HG03558 (cell line): ENCODE data around the gene SKIC2.

Source experiments
- ATAC-seq: cut with Tn5 transposase; IDR thresholded peaks from one replicate; pipeline ENCODE4 v1.9.1; 2021; ENCODE audit warnings: moderate number of reproducible peaks; ENCODE audit not compliant: unreplicated experiment; ENCODE audit errors: extremely low read depth

Gene SKIC2

DNA sequence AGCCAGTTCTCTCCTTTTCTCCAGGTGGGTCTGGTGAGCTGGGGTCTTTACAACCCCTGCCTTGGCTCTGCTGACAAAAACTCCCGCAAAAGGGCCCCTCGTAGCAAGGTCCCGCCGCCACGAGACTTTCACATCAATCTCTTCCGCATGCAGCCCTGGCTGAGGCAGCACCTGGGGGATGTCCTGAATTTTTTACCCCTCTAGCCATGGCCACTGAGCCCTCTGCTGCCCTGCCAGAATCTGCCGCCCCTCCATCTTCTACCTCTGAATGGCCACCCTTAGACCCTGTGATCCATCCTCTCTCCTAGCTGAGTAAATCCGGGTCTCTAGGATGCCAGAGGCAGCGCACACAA is 13.8 kb upstream of the SKIC2 start:
- no peak for ATAC-seq

DNA sequence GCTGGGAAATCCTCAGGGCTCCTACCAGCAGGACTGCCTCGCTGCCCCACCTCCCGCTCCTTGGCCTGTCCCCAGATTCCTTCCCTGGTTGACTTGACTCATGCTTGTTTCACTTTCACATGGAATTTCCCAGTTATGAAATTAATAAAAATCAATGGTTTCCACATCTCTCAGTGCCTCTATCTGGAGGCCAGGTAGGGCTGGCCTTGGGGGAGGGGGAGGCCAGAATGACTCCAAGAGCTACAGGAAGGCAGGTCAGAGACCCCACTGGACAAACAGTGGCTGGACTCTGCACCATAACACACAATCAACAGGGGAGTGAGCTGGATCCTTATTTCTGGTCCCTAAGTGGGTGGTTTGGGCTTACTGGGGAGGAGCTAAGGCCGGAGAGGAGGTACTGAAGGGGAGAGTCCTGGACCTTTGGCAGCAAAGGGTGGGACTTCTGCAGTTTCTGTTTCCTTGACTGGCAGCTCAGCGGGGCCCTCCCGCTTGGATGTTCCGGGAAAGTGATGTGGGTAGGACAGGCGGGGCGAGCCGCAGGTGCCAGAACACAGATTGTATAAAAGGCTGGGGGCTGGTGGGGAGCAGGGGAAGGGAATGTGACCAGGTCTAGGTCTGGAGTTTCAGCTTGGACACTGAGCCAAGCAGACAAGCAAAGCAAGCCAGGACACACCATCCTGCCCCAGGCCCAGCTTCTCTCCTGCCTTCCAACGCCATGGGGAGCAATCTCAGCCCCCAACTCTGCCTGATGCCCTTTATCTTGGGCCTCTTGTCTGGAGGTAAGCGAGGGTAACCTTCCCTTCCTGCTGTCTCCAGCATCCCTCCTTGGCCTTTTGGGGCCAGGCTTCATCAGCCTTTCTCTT is 13.2 kb upstream of the SKIC2 start, which contains the start of gene CFB:
CFB (plus strand) TSS at position 589 of the 863 bp plus-strand sequence; CDS start at position 716, 127 bp downstream.
- ATAC-seq: no peak

- ATAC-seq: no peak
Measured at GRCh38 chr6:31946370-31946885, 12.5 kb upstream of the SKIC2 start.

- no peak for ATAC-seq
Measured at GRCh38 chr6:31947070-31947675, 11.8 kb upstream of the SKIC2 start.

GRCh38 chr6:31947864-31948263 is 11.1 kb upstream of the SKIC2 start:
- ATAC-seq: no peak

DNA sequence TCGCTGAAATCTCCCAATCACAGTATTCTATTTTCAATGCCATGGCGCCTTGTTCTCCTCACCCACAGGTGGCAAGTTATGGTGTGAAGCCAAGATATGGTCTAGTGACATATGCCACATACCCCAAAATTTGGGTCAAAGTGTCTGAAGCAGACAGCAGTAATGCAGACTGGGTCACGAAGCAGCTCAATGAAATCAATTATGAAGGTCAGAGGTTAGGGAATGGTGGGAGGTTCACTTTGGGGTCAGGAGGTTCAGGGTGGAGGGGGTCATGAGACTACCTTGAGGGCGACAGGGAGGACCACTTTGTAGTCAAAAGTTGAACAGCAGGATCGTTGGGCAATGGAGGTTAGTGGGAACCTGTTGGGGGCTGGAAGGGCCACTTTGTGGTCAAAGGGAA is 10.7 kb upstream of the SKIC2 start:
- no peak for ATAC-seq

DNA sequence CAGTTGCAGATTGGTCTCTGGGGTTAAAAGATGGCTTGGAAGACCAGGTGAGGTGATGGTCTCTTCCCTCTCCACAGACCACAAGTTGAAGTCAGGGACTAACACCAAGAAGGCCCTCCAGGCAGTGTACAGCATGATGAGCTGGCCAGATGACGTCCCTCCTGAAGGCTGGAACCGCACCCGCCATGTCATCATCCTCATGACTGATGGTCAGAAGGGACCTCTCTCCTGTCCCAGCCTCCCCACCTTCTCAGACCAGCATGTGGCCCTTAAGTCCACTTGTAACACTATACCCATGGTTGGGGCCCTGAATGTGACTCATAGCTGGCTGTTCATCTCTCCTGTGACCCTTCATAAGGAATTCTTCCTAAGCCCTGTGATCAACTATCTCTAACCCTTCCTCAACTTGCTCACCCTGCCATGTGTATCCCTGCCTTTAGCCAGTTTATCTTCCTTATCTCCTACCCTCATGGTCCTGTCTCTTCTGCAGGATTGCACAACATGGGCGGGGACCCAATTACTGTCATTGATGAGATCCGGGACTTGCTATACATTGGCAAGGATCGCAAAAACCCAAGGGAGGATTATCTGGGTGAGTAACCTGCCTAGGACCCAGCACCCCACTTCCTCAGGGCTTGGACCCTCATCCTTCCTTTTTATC is 10.1 kb upstream of the SKIC2 start:
- ATAC-seq: no peak

DNA sequence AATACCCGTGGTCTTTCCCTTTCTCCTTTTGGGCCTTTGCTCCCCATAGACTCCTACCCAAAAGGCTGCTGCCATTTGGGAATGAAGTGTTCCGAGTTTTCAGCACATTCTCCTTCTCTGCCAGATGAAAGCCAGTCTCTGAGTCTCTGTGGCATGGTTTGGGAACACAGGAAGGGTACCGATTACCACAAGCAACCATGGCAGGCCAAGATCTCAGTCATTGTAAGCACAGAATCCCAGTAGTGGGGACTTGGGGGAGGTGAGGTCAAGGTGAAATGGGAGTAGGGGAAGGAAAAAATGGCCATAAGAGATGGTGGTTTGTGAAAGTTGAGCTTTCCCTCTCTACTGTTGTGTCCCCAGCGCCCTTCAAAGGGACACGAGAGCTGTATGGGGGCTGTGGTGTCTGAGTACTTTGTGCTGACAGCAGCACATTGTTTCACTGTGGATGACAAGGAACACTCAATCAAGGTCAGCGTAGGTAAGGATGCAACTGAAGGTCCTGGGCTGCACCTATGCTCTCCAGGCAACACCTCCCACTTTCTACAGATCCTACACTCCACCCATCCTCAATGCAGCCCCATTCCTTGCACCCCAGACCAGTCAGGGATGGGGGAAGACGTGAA is 8.9 kb upstream of the SKIC2 start:
- ATAC-seq: no peak

- no peak for ATAC-seq
Measured at GRCh38 chr6:31952140-31952805, 6.7 kb upstream of the SKIC2 start.

GRCh38 chr6:31952890-31953289 is 6.1 kb upstream of the SKIC2 start:
- no peak for ATAC-seq

GRCh38 chr6:31954511-31954910 is 4.5 kb upstream of the SKIC2 start:
- no peak for ATAC-seq

- no peak for ATAC-seq
Measured at GRCh38 chr6:31956796-31957195, 2.2 kb upstream of the SKIC2 start.

GRCh38 chr6:31958412-31958740 is 599 bp upstream of the SKIC2 start:
- no peak for ATAC-seq

DNA sequence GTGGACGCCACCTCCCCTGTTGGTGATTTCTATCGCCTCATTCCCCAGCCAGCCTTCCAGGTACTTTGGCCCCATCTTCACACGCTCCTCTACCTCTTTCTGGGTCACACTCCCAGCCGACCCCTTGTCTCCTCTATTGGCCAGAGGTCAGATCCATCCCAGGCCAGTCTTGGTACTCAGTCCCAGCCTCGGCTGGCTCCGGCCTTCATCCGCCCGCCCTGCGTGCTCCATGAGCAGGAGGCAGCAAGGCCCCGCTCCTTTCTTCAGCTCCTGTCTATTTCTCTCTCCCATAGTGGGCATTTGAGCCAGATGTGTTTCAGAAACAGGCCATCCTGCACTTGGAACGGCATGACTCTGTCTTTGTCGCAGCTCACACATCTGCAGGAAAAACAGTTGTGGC is 2.6 kb downstream of the SKIC2 start:
- ATAC-seq: no peak

GRCh38 chr6:31963921-31964320 is 4.9 kb downstream of the SKIC2 start:
- ATAC-seq: no peak

DNA sequence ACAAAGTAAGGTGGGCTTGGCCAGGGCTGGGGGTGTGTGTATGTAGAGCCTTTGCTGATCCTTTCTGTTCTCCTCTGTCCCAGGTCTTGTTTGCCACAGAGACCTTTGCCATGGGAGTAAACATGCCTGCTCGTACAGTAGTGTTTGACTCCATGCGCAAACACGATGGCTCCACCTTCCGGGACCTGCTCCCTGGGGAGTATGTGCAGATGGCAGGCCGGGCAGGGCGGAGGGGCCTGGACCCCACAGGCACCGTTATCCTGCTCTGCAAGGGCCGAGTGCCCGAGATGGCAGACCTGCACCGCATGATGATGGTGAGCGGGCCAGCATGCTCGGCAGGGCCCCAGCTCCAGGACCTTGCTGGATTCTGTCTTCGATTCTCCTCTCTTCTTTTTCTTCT is 6.7 kb downstream of the SKIC2 start:
- ATAC-seq: no peak

- ATAC-seq: no peak
Measured at GRCh38 chr6:31966506-31966905, 7.5 kb downstream of the SKIC2 start.

GRCh38 chr6:31966997-31967925 is 8.3 kb downstream of the SKIC2 start:
- ATAC-seq: no peak

- ATAC-seq: no peak
Measured at GRCh38 chr6:31967926-31968320, 8.9 kb downstream of the SKIC2 start.
